GM12872 (cell line): ENCODE data around the gene METTL5.

ENCODE experiments used
- CTCF ChIP-seq: IDR thresholded peaks from 3 replicates; pipeline ENCODE4 v1.5.1; 2011; ENCODE audit warnings: low read depth, mild to moderate bottlenecking, low read length, moderate library complexity; ENCODE audit not compliant: insufficient read depth

The METTL5 gene

GRCh38 chr2:169824373-169825333 is at the start of gene METTL5:
METTL5 (minus strand) TSS chr2:169824905; CDS start chr2:169824597, 308 bp downstream.
- peak; percentile 97 for TF ChIP-seq CTCF

- TF ChIP-seq CTCF = no peak
Observed at GRCh38 chr2:169871994-169872393, 47.3 kb upstream of the METTL5 start.

- no peak for TF ChIP-seq CTCF
Observed at GRCh38 chr2:169868951-169869350, 44.2 kb upstream of the METTL5 start.

GRCh38 chr2:169867579-169867978 is 42.9 kb upstream of the METTL5 start:
- no peak for TF ChIP-seq CTCF

- no peak for TF ChIP-seq CTCF
Observed at GRCh38 chr2:169865492-169865891, 40.8 kb upstream of the METTL5 start.

- no peak for TF ChIP-seq CTCF
Observed at GRCh38 chr2:169862816-169863215, 38.1 kb upstream of the METTL5 start.

- TF ChIP-seq CTCF = no peak
Observed at GRCh38 chr2:169860149-169860548, 35.4 kb upstream of the METTL5 start.
